ENCODE measurements around the gene GM2A.
"Not testable (repeated sequence)": the region's sequence is repeated elsewhere in the genome, so short reads cannot be mapped to it uniquely, and the experiment has no call there.

- TF ChIP-seq POLR2A (IDR thresholded peaks at IDR 0.05), result not testable (repeated sequence)
- TF ChIP-seq, protein P1, sequence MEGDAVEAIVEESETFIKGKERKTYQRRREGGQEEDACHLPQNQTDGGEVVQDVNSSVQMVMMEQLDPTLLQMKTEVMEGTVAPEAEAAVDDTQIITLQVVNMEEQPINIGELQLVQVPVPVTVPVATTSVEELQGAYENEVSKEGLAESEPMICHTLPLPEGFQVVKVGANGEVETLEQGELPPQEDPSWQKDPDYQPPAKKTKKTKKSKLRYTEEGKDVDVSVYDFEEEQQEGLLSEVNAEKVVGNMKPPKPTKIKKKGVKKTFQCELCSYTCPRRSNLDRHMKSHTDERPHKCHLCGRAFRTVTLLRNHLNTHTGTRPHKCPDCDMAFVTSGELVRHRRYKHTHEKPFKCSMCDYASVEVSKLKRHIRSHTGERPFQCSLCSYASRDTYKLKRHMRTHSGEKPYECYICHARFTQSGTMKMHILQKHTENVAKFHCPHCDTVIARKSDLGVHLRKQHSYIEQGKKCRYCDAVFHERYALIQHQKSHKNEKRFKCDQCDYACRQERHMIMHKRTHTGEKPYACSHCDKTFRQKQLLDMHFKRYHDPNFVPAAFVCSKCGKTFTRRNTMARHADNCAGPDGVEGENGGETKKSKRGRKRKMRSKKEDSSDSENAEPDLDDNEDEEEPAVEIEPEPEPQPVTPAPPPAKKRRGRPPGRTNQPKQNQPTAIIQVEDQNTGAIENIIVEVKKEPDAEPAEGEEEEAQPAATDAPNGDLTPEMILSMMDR (IDR thresholded peaks at IDR 0.05), result not testable (repeated sequence)
Measured at GRCh38 chr5:151235239-151235571, 17.8 kb upstream of the GM2A start.

Measured in esophagus squamous epithelium (tissue), 4 donors.